Loucy (cell line): ENCODE results near the gene TRMT112.
A peak's percentile ranks its signal among the peaks of the same experiment; 100 is the strongest.

Experiments used
- H2AFZ ChIP-seq: fragments of 200-600 bp; sonication (generic); 2 replicates; pipeline ENCODE4 v1.6.0; 2016; ENCODE audit warnings: antibody characterized with exemption, mild to moderate bottlenecking, low read length, moderate library complexity
- H3F3A ChIP-seq: fragments of 200-600 bp; 2 replicates; pipeline ENCODE4 v1.6.0; 2016; ENCODE audit warnings: antibody characterized with exemption, low read depth, mild to moderate bottlenecking
- H3K27me3 ChIP-seq: fragments of 200-600 bp; sonication (generic); 2 replicates; pipeline ENCODE4 v1.6.1; 2014; ENCODE audit warnings: low read length, mild to moderate bottlenecking; ENCODE audit not compliant: insufficient read depth, poor library complexity, severe bottlenecking
- H3K36me3 ChIP-seq: fragments of 200-600 bp; sonication (generic); 2 replicates; pipeline ENCODE4 v1.6.1; 2016; ENCODE audit warnings: low read length; ENCODE audit not compliant: insufficient read depth
- H3K4me1 ChIP-seq: fragments of 200-600 bp; sonication (generic); 2 replicates; pipeline ENCODE4 v1.5.1; 2014; ENCODE audit warnings: low read length, mild to moderate bottlenecking; ENCODE audit not compliant: insufficient read depth, poor library complexity, severe bottlenecking
- H3K4me2 ChIP-seq: fragments of 200-600 bp; sonication (generic); 2 replicates; pipeline ENCODE4 v1.6.0; 2014; ENCODE audit warnings: antibody characterized with exemption, low read length, low read depth, mild to moderate bottlenecking; ENCODE audit not compliant: poor library complexity, severe bottlenecking
- H3K4me3 ChIP-seq: fragments of 200-600 bp; sonication (generic); 2 replicates; pipeline ENCODE4 v1.5.1; 2014; ENCODE audit warnings: low read length, mild to moderate bottlenecking, mixed read lengths; ENCODE audit not compliant: poor library complexity, severe bottlenecking
- H3K79me2 ChIP-seq: fragments of 200-600 bp; sonication (generic); 2 replicates; pipeline ENCODE4 v1.6.1; 2014; ENCODE audit warnings: low read length; ENCODE audit not compliant: insufficient read depth
- H3K9ac ChIP-seq: fragments of 200-600 bp; sonication (generic); 2 replicates; pipeline ENCODE4 v1.6.0; 2014; ENCODE audit warnings: mild to moderate bottlenecking, low read depth, low read length, moderate library complexity; ENCODE audit not compliant: poor library complexity, severe bottlenecking
- H3K9me2 ChIP-seq: fragments of 200-600 bp; sonication (generic); replicated peaks from 2 replicates; pipeline ENCODE4 v1.6.1; 2016; ENCODE audit warnings: low read depth, low read length, mixed read lengths
- H3K9me3 ChIP-seq: fragments of 200-600 bp; sonication (generic); 2 replicates; pipeline ENCODE4 v1.6.1; 2014; ENCODE audit warnings: mild to moderate bottlenecking, antibody characterized with exemption, low read length, low read depth; ENCODE audit not compliant: insufficient read depth
- H4K20me1 ChIP-seq: fragments of 200-600 bp; sonication (generic); 2 replicates; pipeline ENCODE4 v1.6.0; 2014; ENCODE audit warnings: antibody characterized with exemption, low read length, mild to moderate bottlenecking; ENCODE audit not compliant: insufficient read depth, poor library complexity, severe bottlenecking
- CTCF ChIP-seq: fragments of 200-600 bp; sonication (generic); conservative IDR thresholded peaks from 2 replicates; pipeline ENCODE4 v1.5.1; 2014; ENCODE audit warnings: mild to moderate bottlenecking, antibody characterized with exemption, low read length
- EZH2phosphoT487 ChIP-seq: fragments of 200-600 bp; IDR thresholded peaks from 2 replicates; pipeline ENCODE4 v1.6.1; 2018; ENCODE audit warnings: antibody characterized with exemption, mild to moderate bottlenecking, moderate library complexity, borderline replicate concordance

TRMT112 gene

GRCh38 chr11:64321026-64321425 lies 3.7 kb upstream of the TRMT112 start:
- Histone ChIP-seq H3F3A (peaks cover 7% of the 10 kb centered on the region; the same call in 1 of the 2 replicates), H3K4me1 (peaks cover 22% of the 10 kb centered on the region), H3K9me3 (no peaks in the 10 kb centered on the region), H3K27me3 (no peaks in the 10 kb centered on the region), H3K79me2 (peaks cover 37% of the 10 kb centered on the region), H4K20me1 (peaks cover 9% of the 10 kb centered on the region), H3K4me3 (no peak overlapping the region), H3K36me3 (no peaks in the 10 kb centered on the region), H3K9me2 (no peaks in the 10 kb centered on the region), H3K4me2 (no peak overlapping the region), H3K9ac (no peak overlapping the region), H2AFZ (no peak overlapping the region)
- TF ChIP-seq CTCF: no peak
- no peak for TF ChIP-seq EZH2phosphoT487

GRCh38 chr11:64320556-64320955 lies 3.2 kb upstream of the TRMT112 start:
- Histone ChIP-seq H4K20me1 (peaks cover 10% of the 10 kb centered on the region), H2AFZ (no peak overlapping the region), H3K9me3 (no peaks in the 10 kb centered on the region), H3F3A (peaks cover 7% of the 10 kb centered on the region; the same call in 1 of the 2 replicates), H3K79me2 (peaks cover 41% of the 10 kb centered on the region), H3K9ac (peak overlapping the region; percentile 0), H3K27me3 (no peaks in the 10 kb centered on the region), H3K4me3 (no peak overlapping the region), H3K4me2 (peak overlapping the region; percentile 13), H3K36me3 (peaks cover under 1% of the 10 kb centered on the region; the same call in 1 of the 2 replicates), H3K4me1 (peaks cover 22% of the 10 kb centered on the region), H3K9me2 (no peaks in the 10 kb centered on the region)
- TF ChIP-seq CTCF (no peak), EZH2phosphoT487 (no peak)

- H3K9me3 ChIP-seq: no peaks in the 10 kb centered on the region
- peak overlapping the region; percentile 72 for H3K4me3 ChIP-seq
- no peaks in the 10 kb centered on the region for H3K27me3 ChIP-seq
- peaks cover 7% of the 10 kb centered on the region; the same call in 1 of the 2 replicates for H3F3A ChIP-seq
- peaks cover 46% of the 10 kb centered on the region for H3K79me2 ChIP-seq
- H3K36me3 ChIP-seq: peaks cover 7% of the 10 kb centered on the region; the same call in 1 of the 2 replicates
- no peak for TF ChIP-seq EZH2phosphoT487
- TF ChIP-seq CTCF: no peak
- no peak overlapping the region; the same call in 1 of the 2 replicates for H2AFZ ChIP-seq
- H3K4me1 ChIP-seq: peaks cover 22% of the 10 kb centered on the region
- peak overlapping the region; percentile 57 for H3K4me2 ChIP-seq
- peaks cover 10% of the 10 kb centered on the region for H4K20me1 ChIP-seq
- H3K9me2 ChIP-seq: no peaks in the 10 kb centered on the region
- peak overlapping the region; percentile 77 for H3K9ac ChIP-seq
Measured at GRCh38 chr11:64318766-64319761, 1.7 kb upstream of the TRMT112 start.
